GM19455 (cell line): Measurements from ENCODE around the gene TTLL11.

ENCODE experiments used
- ATAC-seq: cut with Tn5 transposase; IDR thresholded peaks from one replicate; pipeline ENCODE4 v1.9.1; 2021; ENCODE audit not compliant: unreplicated experiment

TTLL11 gene

DNA sequence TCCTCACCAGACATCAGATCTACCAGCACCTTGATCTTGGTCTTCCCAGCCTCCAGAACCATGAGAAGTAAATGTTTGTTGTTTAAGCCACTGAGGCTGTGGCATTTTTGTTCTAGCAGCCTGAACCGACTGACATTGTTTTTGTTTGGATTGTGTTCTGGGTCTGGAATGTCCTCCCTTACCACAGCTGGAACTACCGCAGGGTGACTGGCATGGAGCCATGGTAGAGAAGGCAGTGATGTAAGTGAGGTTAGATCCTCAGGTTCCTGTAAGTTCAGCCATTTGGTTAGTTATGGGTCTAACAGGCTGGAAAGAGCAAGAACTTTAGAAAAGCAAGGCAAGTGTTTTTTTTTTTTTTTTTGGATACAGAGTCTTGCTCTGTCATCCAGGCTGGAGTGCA lies 232.4 kb downstream of the TTLL11 start:
- no peak for ATAC-seq

DNA sequence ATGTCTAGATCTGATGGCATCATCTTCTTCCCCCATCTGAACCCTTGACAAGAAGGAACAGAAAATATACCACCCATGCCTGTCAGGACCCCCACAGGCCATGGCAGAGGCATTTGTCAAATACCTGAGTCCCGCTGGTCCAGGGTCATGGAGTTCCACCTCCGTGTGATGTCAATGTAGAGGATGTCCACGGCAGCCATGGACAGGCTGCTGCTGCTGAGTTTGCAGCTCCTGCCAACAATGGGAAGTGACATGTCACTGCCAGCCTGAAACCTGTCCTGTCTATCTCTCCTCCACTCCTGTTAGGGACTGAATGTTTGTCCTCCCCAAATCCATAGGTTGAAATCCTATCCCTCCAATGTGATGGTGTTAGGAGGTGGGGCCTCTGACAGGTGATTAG lies 232.9 kb downstream of the TTLL11 start:
- no peak for ATAC-seq

DNA sequence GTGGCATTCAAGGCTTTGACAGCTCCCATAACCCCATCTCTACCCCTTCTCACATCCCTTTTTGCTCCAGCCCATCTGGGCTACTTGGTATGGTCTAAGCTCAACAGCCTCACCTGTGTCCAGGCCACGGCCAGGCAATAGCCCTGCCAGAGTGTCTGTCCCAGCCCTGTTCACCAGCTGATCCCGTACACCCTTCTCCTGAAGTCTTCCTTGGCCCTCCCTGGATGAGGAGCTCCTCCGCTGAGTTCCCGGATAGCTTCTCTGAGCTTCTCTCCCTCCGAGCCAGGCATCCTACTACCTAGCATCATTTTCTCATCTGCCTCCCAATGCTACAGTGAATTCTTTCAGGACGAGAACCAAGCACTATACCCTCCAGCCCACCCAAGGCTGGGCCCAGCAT lies 233.5 kb downstream of the TTLL11 start:
- ATAC-seq, result no peak

DNA sequence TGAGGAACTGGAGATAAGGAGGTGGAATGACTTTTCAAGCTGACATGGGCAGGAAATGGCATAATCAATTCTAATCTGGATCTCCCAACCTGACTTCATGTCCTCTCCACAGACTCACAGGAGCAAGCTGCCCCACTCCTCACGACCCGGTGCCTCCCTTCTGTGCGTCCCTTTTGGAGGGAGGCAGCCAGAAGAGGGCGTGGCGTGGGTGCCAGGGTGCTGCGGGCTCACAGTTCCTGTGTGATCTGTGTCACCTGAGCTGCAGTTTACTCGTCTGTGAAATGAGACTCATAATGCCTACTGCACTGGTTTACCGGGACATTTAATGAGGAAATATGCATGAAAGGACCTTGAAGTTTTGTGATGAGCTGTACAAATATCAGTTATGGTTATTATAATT lies 234.3 kb downstream of the TTLL11 start:
- ATAC-seq, result no peak

DNA sequence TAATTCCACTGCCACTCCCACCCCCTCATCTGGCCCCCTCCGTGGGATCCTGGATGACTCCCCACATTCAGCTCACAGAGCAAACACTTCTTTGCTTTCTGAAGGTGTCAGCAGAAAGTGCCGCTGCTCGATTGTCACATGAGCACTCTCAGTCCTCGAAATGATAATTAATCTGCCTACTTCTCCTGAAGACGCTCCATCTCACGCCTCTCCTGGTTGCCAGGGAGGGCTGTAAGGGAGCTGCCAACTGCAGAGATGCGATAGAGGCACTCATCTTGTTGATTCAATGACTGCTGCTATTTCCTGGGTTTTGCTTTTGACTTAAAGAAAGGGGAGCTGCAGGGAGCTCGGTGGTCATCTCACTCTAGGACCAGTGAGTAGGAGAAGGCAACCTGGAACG lies 235.2 kb downstream of the TTLL11 start:
- no peak for ATAC-seq

DNA sequence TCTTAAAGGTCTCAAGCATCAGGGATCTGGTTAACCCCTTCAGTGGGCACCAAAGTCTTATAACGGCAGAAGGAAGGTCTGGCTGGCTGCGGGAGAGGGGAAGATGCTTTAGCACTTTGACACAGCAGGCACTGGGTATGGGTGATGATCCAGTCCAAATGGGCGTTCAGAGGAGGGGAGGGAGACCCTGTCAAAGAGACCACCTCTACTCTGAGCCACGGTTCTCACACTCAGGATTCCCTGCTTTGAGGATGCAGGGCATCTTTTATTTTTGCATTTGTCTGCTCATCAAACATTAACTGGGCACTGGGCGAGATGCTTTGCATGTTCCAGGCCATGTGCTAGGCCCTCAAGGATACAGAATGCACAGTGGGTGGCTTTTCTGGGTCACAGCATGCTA lies 237.6 kb downstream of the TTLL11 start:
- ATAC-seq, result no peak

DNA sequence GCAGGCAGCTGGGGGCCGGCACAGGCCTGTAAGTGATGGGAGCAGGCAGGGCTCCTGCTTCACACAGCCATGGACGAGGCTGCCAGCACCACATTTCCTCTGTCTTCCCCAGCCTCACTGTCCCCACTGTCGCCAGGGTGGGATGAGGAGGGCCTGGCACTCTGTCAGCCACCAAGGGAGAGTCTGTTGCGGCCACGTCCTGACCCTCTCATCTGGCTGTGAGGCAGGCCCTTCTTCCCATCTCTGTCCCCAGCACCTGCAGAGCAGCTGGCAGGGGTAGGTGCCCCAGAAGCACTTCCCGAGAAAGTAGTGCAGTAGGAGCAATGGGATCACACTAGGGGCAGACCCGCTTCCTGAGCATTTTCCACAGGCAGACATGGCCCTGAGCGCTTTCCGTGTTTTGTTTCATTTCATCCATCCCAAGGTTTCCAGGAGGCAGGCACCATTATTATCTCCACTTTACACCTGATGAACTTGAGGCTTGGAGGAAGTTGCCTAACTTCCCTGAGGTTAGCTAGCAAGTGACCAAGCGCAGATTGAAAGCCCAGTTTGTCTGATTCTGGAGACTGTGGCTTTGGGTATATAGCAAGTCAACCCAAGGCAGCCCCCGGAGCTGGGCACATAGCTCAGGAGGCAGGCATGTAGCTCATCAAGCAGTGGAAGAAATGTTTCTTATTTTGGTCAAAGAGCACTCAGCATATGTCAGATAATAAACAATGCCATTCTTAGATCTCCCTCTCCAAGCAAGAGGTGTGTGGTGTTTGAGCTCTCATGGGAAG lies 239.3 kb downstream of the TTLL11 start:
- ATAC-seq, result no peak

DNA sequence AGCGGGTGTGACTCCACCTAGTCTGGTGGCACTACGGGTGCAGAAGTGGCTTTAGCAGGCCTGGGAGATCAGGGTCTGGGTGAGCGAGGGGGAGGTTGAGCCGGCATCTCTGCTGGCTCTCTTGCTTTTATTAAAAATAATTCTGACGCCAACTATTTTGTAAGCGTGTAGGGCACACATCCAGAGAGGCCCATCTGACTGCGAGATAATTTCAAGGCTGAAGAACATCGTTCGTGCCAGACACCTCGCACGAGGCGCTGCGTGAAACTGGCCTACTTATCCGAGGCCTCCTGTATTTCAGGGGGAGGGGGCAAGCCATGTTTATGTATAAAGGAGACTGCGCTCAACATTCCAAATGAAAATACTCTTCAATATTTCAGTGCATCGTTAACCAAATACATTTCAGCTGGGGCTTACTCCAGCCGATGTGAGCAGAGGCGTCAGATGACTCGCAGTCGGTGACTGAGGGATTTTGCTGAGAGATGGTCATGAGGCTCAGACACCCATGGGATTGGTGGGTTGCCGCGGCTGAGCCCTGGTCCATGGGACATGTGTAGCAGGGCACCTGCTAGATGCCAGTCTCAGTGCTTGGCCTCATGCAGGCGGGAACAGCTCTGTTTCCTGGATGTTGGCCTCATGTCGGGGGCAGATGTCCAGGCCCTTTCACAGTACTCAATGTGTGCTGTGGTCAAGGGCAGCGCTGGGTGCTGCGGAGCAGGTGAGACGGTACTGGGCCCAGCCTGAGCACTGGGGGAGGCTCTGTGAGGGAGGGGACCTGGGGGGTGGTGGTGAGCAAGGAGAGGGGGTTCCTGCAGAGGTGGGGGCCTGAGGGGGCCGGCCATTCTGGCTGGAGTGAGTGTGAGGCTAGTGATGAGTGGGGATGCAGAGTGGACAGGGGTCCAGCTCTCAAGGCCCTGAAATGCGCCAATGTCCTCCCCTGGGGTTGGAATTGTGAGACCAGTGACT lies 240.2 kb downstream of the TTLL11 start:
- no peak for ATAC-seq

DNA sequence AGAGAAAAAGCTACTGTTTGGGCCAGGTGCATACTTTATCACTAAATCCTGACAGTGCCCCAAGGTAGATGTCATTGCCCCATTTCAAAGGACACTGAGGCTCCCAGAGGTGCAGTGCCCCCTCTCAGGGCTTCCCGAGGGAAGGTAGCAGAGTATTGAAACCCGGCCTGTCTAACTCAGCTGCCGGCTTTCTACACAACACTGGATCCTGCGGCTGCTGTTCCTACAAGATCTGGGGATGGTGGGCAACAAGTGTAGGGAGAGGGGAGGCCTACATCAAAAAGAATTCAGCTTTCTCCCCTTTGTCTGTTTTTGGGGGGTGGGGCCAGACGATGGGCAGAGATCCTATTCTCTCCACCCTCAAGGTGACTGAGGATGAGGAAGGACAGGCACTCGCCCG lies 240.9 kb downstream of the TTLL11 start:
- ATAC-seq, result no peak

DNA sequence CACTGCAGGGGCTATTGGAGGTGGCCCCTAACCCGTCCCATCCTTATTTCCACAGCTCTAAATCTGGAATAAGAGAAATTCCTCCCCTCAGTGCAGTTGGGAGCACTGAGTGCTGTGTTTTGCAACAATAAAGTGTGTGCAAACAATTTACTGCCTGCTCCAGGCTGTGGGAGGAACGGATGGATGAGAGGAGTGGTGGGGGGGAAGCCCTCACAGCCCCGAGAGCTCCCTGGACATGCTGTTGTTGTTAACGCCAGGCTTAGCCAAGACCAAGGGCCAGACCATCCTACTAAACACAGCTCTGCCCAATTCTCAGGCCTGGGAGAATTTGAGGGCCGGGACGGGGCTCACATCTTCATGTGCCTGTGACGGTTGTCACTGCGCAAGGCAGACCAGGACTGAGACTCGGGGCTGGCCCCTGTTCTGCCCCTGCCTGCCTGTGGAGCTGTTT lies 241.4 kb downstream of the TTLL11 start:
- no peak for ATAC-seq

DNA sequence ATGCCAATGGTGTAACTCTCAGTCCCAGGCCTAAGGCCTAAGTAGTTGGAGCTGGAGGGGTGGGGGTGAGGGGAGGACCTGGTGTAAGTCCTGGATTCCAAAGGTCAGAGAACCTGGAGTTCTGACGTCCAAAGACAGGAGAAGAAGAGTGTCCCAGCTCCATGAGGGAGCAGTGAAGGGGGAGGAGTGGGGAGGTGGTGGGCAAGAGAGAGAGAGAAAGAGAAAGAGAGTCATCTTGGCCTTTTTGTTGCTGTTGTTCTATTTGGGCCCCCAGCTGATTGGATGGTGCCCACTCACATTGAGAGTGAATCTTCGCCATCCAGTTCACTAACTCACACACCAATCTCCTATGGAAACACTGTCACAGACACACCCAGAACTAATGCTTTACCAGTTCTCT lies 242.7 kb downstream of the TTLL11 start:
- ATAC-seq, result no peak

DNA sequence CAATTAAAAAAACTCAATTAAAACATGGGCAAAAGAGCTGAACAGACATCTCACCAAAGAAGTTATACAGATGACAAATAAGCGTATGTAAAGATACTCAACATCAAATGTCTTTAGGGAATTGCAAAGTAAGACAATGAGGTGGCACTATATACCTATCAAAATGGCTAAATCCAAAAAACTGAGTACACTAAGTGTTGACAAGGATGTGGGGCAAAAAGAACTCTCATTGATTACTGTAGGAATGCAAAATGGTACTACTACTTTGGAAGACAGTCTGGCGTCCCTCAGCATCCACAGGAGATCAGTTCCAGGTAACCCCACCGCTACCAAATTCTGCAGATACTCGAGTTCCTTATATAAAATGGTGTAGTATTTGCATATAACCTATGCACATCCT lies 243.6 kb downstream of the TTLL11 start:
- no peak for ATAC-seq

DNA sequence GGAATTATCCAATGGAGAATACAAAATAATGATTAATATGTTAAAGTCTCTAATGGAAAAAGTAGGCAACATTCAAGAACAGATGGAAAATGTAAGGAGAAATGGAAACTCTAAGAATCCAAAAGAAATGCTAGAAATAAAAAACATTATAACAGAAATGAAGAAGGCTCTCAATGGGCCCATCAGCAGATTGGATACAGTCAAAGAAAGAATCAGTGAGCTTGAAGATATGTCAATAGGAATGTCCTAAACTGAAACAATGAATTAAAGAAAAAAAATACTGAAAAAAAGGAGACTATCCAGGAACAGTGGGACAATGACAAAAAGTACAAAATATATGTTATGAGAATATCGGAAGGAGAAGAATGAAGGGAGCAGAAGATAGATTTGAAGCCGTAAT lies 248.5 kb downstream of the TTLL11 start:
- no peak for ATAC-seq

DNA sequence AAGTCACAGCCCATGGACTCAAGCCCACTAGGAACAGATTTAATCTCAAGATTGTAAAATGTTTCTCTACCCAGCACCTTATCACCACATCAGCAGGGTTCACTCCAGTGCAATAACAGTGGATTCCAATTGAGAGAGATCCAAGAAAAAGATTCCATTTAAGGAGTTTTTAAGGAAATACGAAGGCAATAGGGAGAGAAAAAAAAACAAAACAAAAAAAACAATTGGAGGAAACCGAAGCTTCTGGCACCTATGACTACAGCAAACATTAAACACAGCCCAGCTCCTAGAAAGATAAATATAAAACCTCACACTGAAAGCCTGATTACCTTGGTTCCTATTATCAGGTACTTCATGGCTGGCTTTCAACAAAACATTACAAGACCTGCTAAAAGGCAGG lies 249.0 kb downstream of the TTLL11 start:
- no peak for ATAC-seq

DNA sequence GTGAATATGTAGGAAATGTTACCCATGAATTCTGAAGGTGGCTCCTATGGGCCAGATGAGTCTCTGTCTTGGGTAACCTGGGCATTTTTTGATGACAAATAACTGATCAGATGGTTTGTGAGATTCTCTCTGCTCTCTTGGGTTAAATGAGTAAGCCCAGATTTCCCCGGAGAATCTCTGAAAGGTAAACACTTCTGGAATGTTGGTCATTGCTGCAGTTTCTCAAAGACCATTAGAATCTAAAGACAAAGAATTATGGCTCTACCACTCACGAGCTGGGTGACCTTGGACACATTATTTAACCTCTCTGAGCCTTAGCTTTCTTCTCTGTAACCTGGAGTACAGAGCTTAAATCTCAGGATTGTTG lies 250.5 kb downstream of the TTLL11 start:
- no peak for ATAC-seq

DNA sequence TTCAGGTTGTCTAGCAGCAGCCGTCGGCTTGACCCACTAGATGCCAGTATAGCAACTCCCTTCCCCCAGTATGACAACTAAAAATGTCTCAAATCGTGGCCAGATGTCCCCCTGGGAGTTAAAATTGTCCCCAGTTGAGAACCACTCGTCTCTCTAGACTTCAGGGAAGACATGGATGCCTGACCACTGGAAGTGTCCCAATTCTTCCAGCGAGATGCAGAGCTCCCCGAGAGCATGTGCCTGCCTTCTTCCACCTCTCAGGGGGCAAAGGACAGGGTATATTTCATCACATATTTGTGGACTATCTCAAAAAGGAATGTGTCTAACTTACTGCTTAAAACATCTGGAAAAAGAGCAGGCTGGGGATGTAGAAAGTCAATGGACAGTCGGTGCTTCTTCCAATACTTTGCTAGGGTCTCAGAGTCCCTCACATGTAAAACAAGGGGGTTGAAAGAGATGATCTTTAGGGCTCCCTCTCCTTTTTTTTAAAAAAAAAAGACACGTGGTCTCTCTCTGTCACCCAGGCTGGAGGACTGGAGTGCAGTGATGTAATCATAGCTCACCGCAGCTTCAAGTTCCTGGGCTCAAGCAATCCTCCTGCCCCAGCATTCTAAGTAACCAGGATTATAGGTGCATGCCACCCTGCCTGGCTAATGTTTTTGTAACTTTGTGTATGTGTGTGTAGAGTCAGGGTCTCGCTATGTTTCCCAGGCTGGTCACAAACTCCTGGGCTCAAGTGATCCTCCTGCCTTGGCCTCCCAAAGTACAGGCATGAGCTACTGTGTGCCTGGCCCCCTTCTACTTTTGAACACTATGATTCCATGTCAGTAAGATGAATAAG lies 251.1 kb downstream of the TTLL11 start:
- ATAC-seq, result no peak

DNA sequence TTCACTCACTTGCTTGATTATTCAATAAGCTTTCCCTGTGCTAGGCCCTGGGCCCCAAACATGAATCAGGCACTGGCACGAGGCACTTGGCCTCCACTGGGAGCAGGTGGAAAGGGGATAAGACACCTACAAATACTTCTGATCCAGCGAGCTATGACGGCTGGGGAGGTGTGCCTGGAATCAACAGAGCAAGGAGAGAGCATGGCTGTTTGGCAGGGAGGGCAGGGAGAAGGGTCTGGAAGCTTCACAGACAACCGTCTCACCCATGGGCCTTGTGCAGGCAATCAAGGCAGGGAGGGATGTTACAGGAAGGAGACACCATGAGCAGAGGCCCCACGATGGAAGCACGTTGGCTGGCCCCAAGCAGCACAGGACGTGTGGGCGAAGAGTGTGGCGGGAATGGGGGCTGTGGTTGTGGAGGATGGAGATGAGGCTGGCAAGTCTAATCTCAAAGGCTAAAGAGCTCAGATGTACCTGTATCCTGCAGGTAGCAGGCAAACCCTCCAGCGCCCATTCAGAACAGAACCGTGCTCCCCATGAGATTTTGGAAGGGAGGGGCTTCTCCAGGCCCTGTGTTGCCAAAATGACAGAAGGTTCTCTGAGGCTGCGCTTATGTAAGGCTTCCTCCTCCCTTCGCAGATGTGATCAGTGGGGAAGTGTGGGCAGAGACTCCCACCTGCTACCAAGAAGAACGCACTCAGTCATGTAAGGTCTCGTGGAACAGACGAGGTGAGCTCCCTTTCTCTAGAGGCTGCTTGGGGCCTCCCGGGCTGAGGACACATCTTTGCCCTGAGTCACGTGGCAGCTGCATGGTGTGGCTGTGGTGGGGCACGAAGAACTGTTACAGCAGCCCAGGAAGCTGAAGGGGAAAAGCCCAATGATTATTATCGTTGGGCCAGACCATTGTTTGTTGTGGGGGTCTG lies 252.0 kb downstream of the TTLL11 start:
- no peak for ATAC-seq

DNA sequence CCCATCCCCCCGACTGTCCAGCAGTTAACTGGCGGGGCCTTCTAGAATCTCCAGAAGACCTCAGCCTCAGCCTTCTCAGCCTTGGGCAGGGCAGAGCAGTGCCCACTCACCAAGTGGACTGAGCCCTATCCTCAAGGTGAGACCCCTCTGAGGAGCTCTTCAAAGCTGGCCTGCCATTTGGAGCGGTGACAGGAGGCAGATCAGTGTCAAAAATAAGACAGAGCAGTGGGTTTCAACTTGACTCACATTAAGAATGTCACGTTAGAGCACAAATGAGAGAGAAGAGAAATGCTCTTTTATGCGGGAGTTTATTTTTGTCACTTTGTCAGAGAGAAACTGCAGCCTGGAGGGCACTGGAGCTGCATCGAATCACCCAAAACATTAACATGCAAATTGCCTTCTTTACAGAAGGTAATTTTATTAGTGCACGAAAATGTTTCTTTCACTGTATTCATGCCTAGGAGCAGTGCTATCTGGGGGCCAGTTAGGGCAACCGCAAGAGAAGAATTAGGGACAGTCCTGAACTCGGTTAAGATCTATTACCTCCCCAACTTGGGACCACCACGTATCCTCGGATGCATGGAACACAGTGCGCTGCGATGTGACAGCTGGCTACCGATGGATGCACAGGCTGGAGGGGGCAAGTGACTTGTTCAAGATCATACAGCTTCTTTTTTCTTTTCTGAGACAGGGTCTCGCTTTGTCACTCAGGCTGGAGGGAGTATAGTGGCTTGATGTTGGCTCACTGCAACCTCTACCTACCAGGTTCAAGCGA lies 253.2 kb downstream of the TTLL11 start:
- peak; percentile 80 for ATAC-seq
